DND-41 (cell line): Measurements from ENCODE around the gene CBX1.

ENCODE experiments used
- ATAC-seq: fragments of 200-7000 bp; cut with Tn5 transposase; 3 replicates; pipeline ENCODE4 v1.9.1; 2021; ENCODE audit warnings: low read depth; ENCODE audit not compliant: insufficient read depth
- DNase-seq: peaks from one replicate; pipeline ENCODE4 v3.0.0-alpha.2; 2020
- H2AFZ ChIP-seq: 2 replicates; pipeline ENCODE4 v1.6.0; 2012; ENCODE audit warnings: low read depth, low read length
- H3K27ac ChIP-seq: 2 replicates; pipeline ENCODE4 v1.5.1; 2012; ENCODE audit warnings: low read length, inconsistent platforms
- H3K27me3 ChIP-seq: fragments of 200-600 bp; sonication (generic); 2 replicates; pipeline ENCODE4 v1.6.0; 2012; ENCODE audit warnings: low read length, mild to moderate bottlenecking, inconsistent platforms; ENCODE audit not compliant: insufficient read depth, poor library complexity
- H3K36me3 ChIP-seq: 2 replicates; pipeline ENCODE4 v1.5.1; 2012; ENCODE audit warnings: low read length, inconsistent platforms; ENCODE audit not compliant: insufficient read depth
- H3K4me1 ChIP-seq: 2 replicates; pipeline ENCODE4 v1.5.1; 2012; ENCODE audit warnings: mild to moderate bottlenecking, low read length; ENCODE audit not compliant: insufficient read depth
- H3K4me2 ChIP-seq: 2 replicates; pipeline ENCODE4 v1.6.0; 2012; ENCODE audit warnings: mild to moderate bottlenecking, moderate library complexity, low read length, inconsistent platforms; ENCODE audit not compliant: insufficient read depth
- H3K4me3 ChIP-seq, 2 experiments: fragments of 200-600 bp in 1 of 2; shearing (Covaris generic) in 1 of 2; 2 replicates each; pipeline ENCODE4 v1.5.1; 2012 to 2016; ENCODE audit warnings: inconsistent platforms in 2 of 2, low read length in 2 of 2, mild to moderate bottlenecking in 2 of 2, low read depth in 1 of 2, moderate library complexity in 1 of 2
- H3K79me2 ChIP-seq: 2 replicates; pipeline ENCODE4 v1.6.0; 2012; ENCODE audit warnings: low read length, inconsistent platforms; ENCODE audit not compliant: insufficient read depth
- H3K9ac ChIP-seq: 2 replicates; pipeline ENCODE4 v1.6.0; 2012; ENCODE audit warnings: low read depth, mild to moderate bottlenecking, inconsistent platforms, low read length, moderate library complexity
- H3K9me3 ChIP-seq: 2 replicates; pipeline ENCODE4 v1.5.1; 2012; ENCODE audit warnings: low read length, moderate library complexity, mild to moderate bottlenecking, inconsistent platforms; ENCODE audit not compliant: insufficient read depth, severe bottlenecking
- H4K20me1 ChIP-seq: 2 replicates; pipeline ENCODE4 v1.6.0; 2012; ENCODE audit warnings: low read length; ENCODE audit not compliant: insufficient read depth
- EZH2 ChIP-seq: IDR thresholded peaks from 3 replicates; pipeline ENCODE4 v1.6.1; 2012; ENCODE audit warnings: borderline replicate concordance, low read depth, mild to moderate bottlenecking, moderate library complexity, low read length, inconsistent platforms; ENCODE audit not compliant: severe bottlenecking
- TF ChIP-seq, protein P1 (sequence below): IDR thresholded peaks from 2 replicates; pipeline ENCODE4 v1.5.1; 2012; ENCODE audit warnings: borderline replicate concordance, low read length, moderate library complexity, mild to moderate bottlenecking; ENCODE audit not compliant: poor library complexity, severe bottlenecking; ENCODE audit errors: extremely low read depth

Gene CBX1

DNA sequence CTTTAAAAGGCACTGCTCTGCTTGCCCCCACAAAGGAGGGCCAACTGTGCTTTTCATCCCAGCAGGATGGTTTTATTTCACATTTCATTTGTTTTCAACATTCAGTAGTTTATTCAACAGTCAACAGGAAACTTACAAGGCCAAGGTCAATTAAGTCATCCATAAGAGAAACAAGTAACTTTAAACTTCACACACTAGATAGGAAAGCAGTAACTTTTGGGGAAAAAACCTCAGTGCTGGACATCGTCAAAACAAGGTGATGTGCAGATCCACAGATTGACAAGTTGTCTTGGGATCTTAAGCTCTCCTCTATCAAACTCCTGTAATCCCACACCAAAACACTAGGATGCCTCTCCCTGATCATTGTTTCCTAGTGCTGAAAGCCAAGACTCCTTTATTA is 34.6 kb downstream of the CBX1 start:
- peaks cover 2% of the 10 kb centered on the region; the same call in 1 of the 2 replicates for H3K79me2 ChIP-seq
- no peaks in the 10 kb centered on the region for H3K9me3 ChIP-seq
- no peak overlapping the region for H3K9ac ChIP-seq
- peaks cover 88% of the 10 kb centered on the region for H3K36me3 ChIP-seq
- TF ChIP-seq, protein P1, sequence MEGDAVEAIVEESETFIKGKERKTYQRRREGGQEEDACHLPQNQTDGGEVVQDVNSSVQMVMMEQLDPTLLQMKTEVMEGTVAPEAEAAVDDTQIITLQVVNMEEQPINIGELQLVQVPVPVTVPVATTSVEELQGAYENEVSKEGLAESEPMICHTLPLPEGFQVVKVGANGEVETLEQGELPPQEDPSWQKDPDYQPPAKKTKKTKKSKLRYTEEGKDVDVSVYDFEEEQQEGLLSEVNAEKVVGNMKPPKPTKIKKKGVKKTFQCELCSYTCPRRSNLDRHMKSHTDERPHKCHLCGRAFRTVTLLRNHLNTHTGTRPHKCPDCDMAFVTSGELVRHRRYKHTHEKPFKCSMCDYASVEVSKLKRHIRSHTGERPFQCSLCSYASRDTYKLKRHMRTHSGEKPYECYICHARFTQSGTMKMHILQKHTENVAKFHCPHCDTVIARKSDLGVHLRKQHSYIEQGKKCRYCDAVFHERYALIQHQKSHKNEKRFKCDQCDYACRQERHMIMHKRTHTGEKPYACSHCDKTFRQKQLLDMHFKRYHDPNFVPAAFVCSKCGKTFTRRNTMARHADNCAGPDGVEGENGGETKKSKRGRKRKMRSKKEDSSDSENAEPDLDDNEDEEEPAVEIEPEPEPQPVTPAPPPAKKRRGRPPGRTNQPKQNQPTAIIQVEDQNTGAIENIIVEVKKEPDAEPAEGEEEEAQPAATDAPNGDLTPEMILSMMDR: no peak
- TF ChIP-seq EZH2: no peak
- H3K4me1 ChIP-seq: no peaks in the 10 kb centered on the region
- H3K4me3 ChIP-seq: no peak overlapping the region
- DNase-seq (no peak), ATAC-seq (no peak)
- no peak overlapping the region for H3K4me2 ChIP-seq
- no peak overlapping the region for H2AFZ ChIP-seq
- H3K27ac ChIP-seq: no peak overlapping the region
- no peaks in the 10 kb centered on the region for H3K27me3 ChIP-seq
- peaks cover 37% of the 10 kb centered on the region for H4K20me1 ChIP-seq

DNA sequence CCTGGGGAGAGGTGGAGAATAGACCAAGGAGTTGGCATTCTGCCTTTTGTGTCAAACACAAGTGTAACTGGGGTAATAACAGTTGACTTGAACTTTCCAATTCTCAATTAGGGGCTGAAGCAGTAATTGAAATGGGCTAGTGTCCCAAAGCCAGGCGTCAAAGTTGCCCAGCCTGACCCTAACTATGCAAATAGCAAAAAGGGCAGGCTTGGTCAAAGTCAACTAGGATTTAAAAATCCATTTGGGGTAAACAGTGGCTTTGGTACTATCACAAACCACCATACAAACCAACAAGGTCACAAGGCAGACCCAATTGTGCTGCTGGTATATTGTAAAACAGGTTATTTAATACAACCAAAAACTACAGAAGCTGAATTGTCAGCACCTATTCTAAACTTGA is 35.1 kb downstream of the CBX1 start:
- peaks cover 2% of the 10 kb centered on the region; the same call in 1 of the 2 replicates for H3K79me2 ChIP-seq
- peaks cover 35% of the 10 kb centered on the region for H4K20me1 ChIP-seq
- DNase-seq: no peak
- peaks cover 88% of the 10 kb centered on the region for H3K36me3 ChIP-seq
- H3K4me3 ChIP-seq: no peak overlapping the region
- no peak overlapping the region for H3K27ac ChIP-seq
- no peaks in the 10 kb centered on the region for H3K27me3 ChIP-seq
- H3K4me1 ChIP-seq: no peaks in the 10 kb centered on the region
- H2AFZ ChIP-seq: no peak overlapping the region
- no peaks in the 10 kb centered on the region for H3K9me3 ChIP-seq
- no peak overlapping the region for H3K9ac ChIP-seq
- H3K4me2 ChIP-seq: no peak overlapping the region
- TF ChIP-seq, protein P1: no peak
- TF ChIP-seq EZH2: no peak
- ATAC-seq: no peak

DNA sequence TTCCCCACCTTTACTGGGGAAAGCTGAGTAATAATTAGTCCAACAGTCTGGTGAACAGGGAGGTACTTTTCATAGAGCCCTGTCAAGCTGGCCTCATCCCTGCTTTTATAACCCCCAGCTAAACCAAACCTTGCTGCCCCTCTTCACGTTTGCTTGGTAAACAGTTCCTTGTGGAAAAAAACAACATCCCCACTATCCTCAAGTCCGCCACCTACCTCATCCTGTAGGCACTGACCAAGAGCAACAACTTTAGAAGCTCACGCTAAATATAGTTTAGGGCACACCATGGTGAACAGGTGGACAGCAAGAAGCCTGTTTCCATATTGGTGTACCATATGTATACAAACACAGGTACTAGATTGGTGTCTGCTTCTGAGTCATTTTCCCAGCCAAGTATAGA is 36.6 kb downstream of the CBX1 start:
- no peak for DNase-seq
- Histone ChIP-seq H3K36me3 (peaks cover 86% of the 10 kb centered on the region), H3K4me1 (no peaks in the 10 kb centered on the region), H3K79me2 (peaks cover 12% of the 10 kb centered on the region), H3K4me2 (no peak overlapping the region), H3K4me3 (no peak overlapping the region), H3K9me3 (no peaks in the 10 kb centered on the region), H2AFZ (no peak overlapping the region), H3K27ac (no peak overlapping the region), H3K9ac (no peak overlapping the region), H3K27me3 (no peaks in the 10 kb centered on the region), H4K20me1 (peaks cover 47% of the 10 kb centered on the region)
- TF ChIP-seq EZH2: no peak
- TF ChIP-seq, protein P1: no peak
- ATAC-seq: no peak

DNA sequence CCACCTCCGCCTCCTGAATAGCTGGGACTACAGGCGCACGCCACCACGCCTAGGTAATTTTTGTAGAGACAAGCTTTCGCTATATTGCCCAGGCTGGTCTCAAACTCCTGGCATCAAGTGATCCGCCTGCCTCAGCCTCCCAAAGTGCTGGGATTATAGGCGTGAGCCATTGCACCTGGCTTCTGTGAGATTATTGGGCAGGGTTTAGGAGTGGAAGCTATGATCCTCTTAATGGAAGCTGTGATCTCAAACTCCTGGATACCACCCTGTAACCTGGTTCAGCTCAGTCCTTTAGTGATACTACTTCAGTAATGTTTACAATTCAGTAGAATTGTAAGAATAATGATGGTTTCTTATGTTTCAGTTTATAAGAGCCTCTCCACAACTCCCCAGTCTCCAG is 39.0 kb downstream of the CBX1 start:
- H2AFZ ChIP-seq: no peak overlapping the region
- no peak overlapping the region for H3K4me3 ChIP-seq
- H3K9me3 ChIP-seq: no peaks in the 10 kb centered on the region
- peaks cover 28% of the 10 kb centered on the region for H3K79me2 ChIP-seq
- H3K36me3 ChIP-seq: peaks cover 92% of the 10 kb centered on the region
- no peak overlapping the region for H3K4me2 ChIP-seq
- peaks cover 67% of the 10 kb centered on the region for H4K20me1 ChIP-seq
- H3K4me1 ChIP-seq: no peaks in the 10 kb centered on the region
- no peak for DNase-seq
- ATAC-seq: no peak
- H3K27me3 ChIP-seq: no peaks in the 10 kb centered on the region
- TF ChIP-seq, protein P1: no peak
- TF ChIP-seq EZH2: no peak
- H3K9ac ChIP-seq: no peak overlapping the region
- H3K27ac ChIP-seq: no peak overlapping the region
